ENCODE measurements around the gene BAK1. TPM values are rescaled to one million over a fixed set of nuclear protein-coding genes. Genes with fewer than 3 reads are reported as not detected.

Gene BAK1
- 31.0 to 41.1 TPM (median 37.1 TPM) in 5 replicates for total RNA-seq (2022; extraction: Qiagen RNA extraction; ENCODE audit: low read depth)

GRCh38 chr6:33579828-33580714 lies at the start of gene BAK1:
Gene BAK1, minus strand, starts transcription at chr6:33580276. Its CDS starts 2,672 bp downstream, at chr6:33577604.

GRCh38 chr6:33620856-33621710 lies 41.0 kb upstream of the BAK1 start, which contains the start of gene ITPR3:
Gene ITPR3, plus strand, starts transcription at chr6:33621322. Its CDS starts 281 bp downstream, at chr6:33621603.

Other genes starting within 250 kb of the BAK1 start
- gene KIFC1, start 188.5 kb downstream of the BAK1 start, total RNA-seq (2022; extraction: Qiagen RNA extraction; ENCODE audit: low read depth) = 38.6 to 46.1 TPM (median 44.5 TPM) in 5 replicates
- 12.7 to 17.4 TPM (median 16.2 TPM) in 5 replicates for gene PHF1, start 169.3 kb downstream of the BAK1 start, total RNA-seq (2022; extraction: Qiagen RNA extraction; ENCODE audit: low read depth)
- gene CUTA, start 162.2 kb downstream of the BAK1 start, total RNA-seq (2022; extraction: Qiagen RNA extraction; ENCODE audit: low read depth) = 161 to 229 TPM (median 209 TPM) in 5 replicates
- 3.5 to 7.9 TPM (median 4.8 TPM) in 5 replicates for gene SYNGAP1, start 160.2 kb downstream of the BAK1 start, total RNA-seq (2022; extraction: Qiagen RNA extraction; ENCODE audit: low read depth)
- 10.3 to 12.6 TPM (median 12.2 TPM) in 5 replicates for gene ZBTB9, start 125.7 kb downstream of the BAK1 start, total RNA-seq (2022; extraction: Qiagen RNA extraction; ENCODE audit: low read depth)
- gene ITPR3, start 41.0 kb upstream of the BAK1 start, total RNA-seq (2022; extraction: Qiagen RNA extraction; ENCODE audit: low read depth) = 30.2 to 44.3 TPM (median 36.9 TPM) in 5 replicates
- gene UQCC2, start 131.4 kb upstream of the BAK1 start, total RNA-seq (2022; extraction: Qiagen RNA extraction; ENCODE audit: low read depth) = 74.0 to 141 TPM (median 99.5 TPM) in 5 replicates
- gene IP6K3, start 166.6 kb upstream of the BAK1 start, total RNA-seq (2022; extraction: Qiagen RNA extraction; ENCODE audit: low read depth) = 0.08 to 0.19 TPM (median 0.12 TPM) in 3 of 5 replicates, not detected in the others
- gene LEMD2, start 208.9 kb upstream of the BAK1 start, total RNA-seq (2022; extraction: Qiagen RNA extraction; ENCODE audit: low read depth) = 33.2 to 42.4 TPM (median 41.5 TPM) in 5 replicates
- gene MLN, start 223.7 kb upstream of the BAK1 start, total RNA-seq (2022; extraction: Qiagen RNA extraction; ENCODE audit: low read depth) = not detected in 5 replicates